Ectodermal cell (in vitro differentiated cells): ENCODE data around the gene KCTD1.
A peak's percentile ranks its signal among the peaks of the same experiment; 100 is the strongest.

ENCODE experiments used
- H3K27ac ChIP-seq: 2 replicates; pipeline ENCODE4 v1.7.0; 2013; ENCODE audit warnings: mild to moderate bottlenecking, low read depth, low read length; ENCODE audit not compliant: insufficient read depth, poor library complexity, severe bottlenecking
- H3K27me3 ChIP-seq: 2 replicates; pipeline ENCODE4 v1.7.0; 2013; ENCODE audit warnings: mild to moderate bottlenecking, low read length; ENCODE audit not compliant: insufficient read depth, control insufficient read depth, poor library complexity, severe bottlenecking
- H3K36me3 ChIP-seq: one replicate; pipeline ENCODE4 v1.7.0; 2013; ENCODE audit warnings: low read length; ENCODE audit not compliant: control insufficient read depth, insufficient read depth
- H3K4me1 ChIP-seq: one replicate; pipeline ENCODE4 v1.7.0; 2013; ENCODE audit warnings: low read length; ENCODE audit not compliant: control insufficient read depth, insufficient read depth
- H3K4me3 ChIP-seq: 2 replicates; pipeline ENCODE4 v1.7.0; 2013; ENCODE audit warnings: low read depth, low read length, control low read depth; ENCODE audit not compliant: insufficient read depth
- H3K9me3 ChIP-seq: 2 replicates; pipeline ENCODE4 v1.7.0; 2013; ENCODE audit warnings: mild to moderate bottlenecking, low read length, moderate library complexity; ENCODE audit not compliant: control insufficient read depth
- WGBS, 2 experiments: methylation state at CpG; one replicate each; pipeline ENCODE4 v1.1.7; 2013; ENCODE audit warnings: missing lambda C conversion rate in 2 of 2; 5-methylcytosine and 5-hydroxymethylcytosine counted together

Gene KCTD1

GRCh38 chr18:26470011-26470637 is 78.2 kb downstream of the KCTD1 start:
- Histone ChIP-seq H3K9me3 (no peaks in the 10 kb centered on the region), H3K4me3 (no peak overlapping the region), H3K4me1 (peaks cover 10% of the 10 kb centered on the region), H3K27me3 (no peaks in the 10 kb centered on the region), H3K27ac (no peak overlapping the region), H3K36me3 (no peaks in the 10 kb centered on the region)
- WGBS, 2 experiments = 72 to 73% methylated on average over 10 of the region's 10 CpGs

GRCh38 chr18:26468931-26469340 is 79.4 kb downstream of the KCTD1 start:
- WGBS, 2 experiments = 51 to 52% methylated on average over 4 of the region's 4 CpGs
- Histone ChIP-seq H3K4me1 (peaks cover 10% of the 10 kb centered on the region), H3K36me3 (no peaks in the 10 kb centered on the region), H3K4me3 (no peak overlapping the region), H3K27me3 (no peaks in the 10 kb centered on the region), H3K27ac (no peak overlapping the region), H3K9me3 (no peaks in the 10 kb centered on the region)

- H3K9me3 ChIP-seq = no peaks in the 10 kb centered on the region
- H3K27ac ChIP-seq = no peak overlapping the region
- no peaks in the 10 kb centered on the region for H3K36me3 ChIP-seq
- 93 to 96% methylated on average over 10 of the region's 10 CpGs for WGBS, 2 experiments
- no peaks in the 10 kb centered on the region for H3K27me3 ChIP-seq
- peaks cover 10% of the 10 kb centered on the region for H3K4me1 ChIP-seq
- H3K4me3 ChIP-seq = no peak overlapping the region
Measured at GRCh38 chr18:26466026-26466425, 82.3 kb downstream of the KCTD1 start.

GRCh38 chr18:26465431-26465830 is 82.9 kb downstream of the KCTD1 start:
- Histone ChIP-seq H3K4me1 (peaks cover 9% of the 10 kb centered on the region), H3K27ac (no peak overlapping the region), H3K36me3 (no peaks in the 10 kb centered on the region), H3K4me3 (no peak overlapping the region), H3K27me3 (no peaks in the 10 kb centered on the region), H3K9me3 (no peaks in the 10 kb centered on the region)
- WGBS, 2 experiments = 96 to 97% methylated on average over 12 of the region's 12 CpGs

GRCh38 chr18:26464128-26465011 is 84.0 kb downstream of the KCTD1 start:
- H3K4me3 ChIP-seq = no peak overlapping the region
- H3K27ac ChIP-seq = peak overlapping the region; percentile 16
- no peaks in the 10 kb centered on the region for H3K36me3 ChIP-seq
- 85 to 90% methylated on average over 11 of the region's 11 CpGs for WGBS, 2 experiments
- no peaks in the 10 kb centered on the region for H3K27me3 ChIP-seq
- no peaks in the 10 kb centered on the region for H3K4me1 ChIP-seq
- H3K9me3 ChIP-seq = no peaks in the 10 kb centered on the region

- H3K4me3 ChIP-seq = no peak overlapping the region
- 95 to 96% methylated on average over 4 of the region's 4 CpGs for WGBS, 2 experiments
- H3K36me3 ChIP-seq = peaks cover 4% of the 10 kb centered on the region
- no peak overlapping the region for H3K27ac ChIP-seq
- H3K27me3 ChIP-seq = no peaks in the 10 kb centered on the region
- H3K9me3 ChIP-seq = no peaks in the 10 kb centered on the region
- no peaks in the 10 kb centered on the region for H3K4me1 ChIP-seq
Measured at GRCh38 chr18:26462355-26462754, 86.0 kb downstream of the KCTD1 start.

- no peaks in the 10 kb centered on the region for H3K27me3 ChIP-seq
- no peaks in the 10 kb centered on the region for H3K9me3 ChIP-seq
- H3K27ac ChIP-seq = no peak overlapping the region
Measured at GRCh38 chr18:26461405-26461804, 86.9 kb downstream of the KCTD1 start.

GRCh38 chr18:26460449-26461091 is 87.8 kb downstream of the KCTD1 start:
- WGBS, 2 experiments = 93 to 95% methylated on average over 4 of the region's 4 CpGs
- Histone ChIP-seq H3K9me3 (peaks cover 2% of the 10 kb centered on the region), H3K27ac (no peak overlapping the region), H3K27me3 (no peaks in the 10 kb centered on the region), H3K4me1 (no peaks in the 10 kb centered on the region), H3K4me3 (no peak overlapping the region), H3K36me3 (peaks cover 4% of the 10 kb centered on the region)

More at GRCh38 chr18:26461405-26461804, 86.9 kb downstream of the KCTD1 start:
- 95 to 96% methylated on average over 3 of the region's 3 CpGs for WGBS, 2 experiments
- peaks cover 4% of the 10 kb centered on the region for H3K36me3 ChIP-seq
- H3K4me3 ChIP-seq = no peak overlapping the region
- H3K4me1 ChIP-seq = no peaks in the 10 kb centered on the region

GRCh38 chr18:26459884-26460283 is 88.5 kb downstream of the KCTD1 start:
- peaks cover 4% of the 10 kb centered on the region for H3K36me3 ChIP-seq

GRCh38 chr18:26459340-26459739 is 89.0 kb downstream of the KCTD1 start:
- H3K27ac ChIP-seq = no peak overlapping the region
- peaks cover 4% of the 10 kb centered on the region for H3K36me3 ChIP-seq
- H3K27me3 ChIP-seq = no peaks in the 10 kb centered on the region
- H3K9me3 ChIP-seq = peaks cover 2% of the 10 kb centered on the region
- no peaks in the 10 kb centered on the region for H3K4me1 ChIP-seq
- 95 to 96% methylated on average over 12 of the region's 12 CpGs for WGBS, 2 experiments
- H3K4me3 ChIP-seq = no peak overlapping the region

More at GRCh38 chr18:26459884-26460283, 88.5 kb downstream of the KCTD1 start:
- no peaks in the 10 kb centered on the region for H3K27me3 ChIP-seq
- no peak overlapping the region for H3K4me3 ChIP-seq
- 99 to 100% methylated on average over 2 to 3 of the region's 3 CpGs for WGBS, 2 experiments
- H3K27ac ChIP-seq = no peak overlapping the region
- peaks cover 2% of the 10 kb centered on the region for H3K9me3 ChIP-seq
- no peaks in the 10 kb centered on the region for H3K4me1 ChIP-seq
